Measurements from ENCODE around the gene TTF2.

GRCh38 chr1:117058810-117059209 lies 1.3 kb upstream of the TTF2 start:
- no peak for TF ChIP-seq CTCF (conservative IDR thresholded peaks at IDR 0.05; ENCODE audit: low read depth, low read length)
- no peak for TF ChIP-seq EZH2 (IDR thresholded peaks at IDR 0.05; ENCODE audit: borderline replicate concordance, low read depth, low read length, poor library complexity, severe bottlenecking)
